ENCODE data around the gene SCML2. TPM values are rescaled to one million over a fixed set of nuclear protein-coding genes. Genes with fewer than 3 reads are reported as not detected.
"Not testable (repeated sequence)": the region's sequence is repeated elsewhere in the genome, so short reads cannot be mapped to it uniquely, and the experiment has no call there.

The SCML2 gene
- polyA plus RNA-seq, 3 donors = 0.27 to 0.41 (median 0.27) TPM

DNA sequence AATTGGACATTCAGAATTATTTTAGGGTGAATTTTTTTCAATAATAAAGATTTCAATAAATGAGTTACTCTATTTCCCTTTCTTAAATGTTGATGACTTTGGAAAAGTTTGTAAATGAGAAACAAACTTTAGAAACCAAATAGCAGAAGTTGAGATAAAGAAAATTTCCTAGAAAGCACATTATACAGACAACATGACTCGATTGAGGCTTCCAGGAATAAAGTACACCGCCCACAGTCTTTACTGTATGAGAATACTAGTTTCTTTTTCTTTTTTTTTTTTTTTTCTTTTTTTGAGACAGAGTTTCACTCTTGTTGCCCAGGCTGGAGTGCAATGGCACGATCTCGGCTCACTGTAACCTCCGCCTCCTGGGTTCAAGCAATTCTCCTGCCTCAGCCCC, 14.6 kb upstream of the SCML2 start:
- H3K27me3 ChIP-seq (ENCODE audit: control insufficient read depth in 2 of 2, insufficient read depth in 2 of 2, low read length in 2 of 2); H3K9ac ChIP-seq (ENCODE audit: insufficient read depth, low read length, poor library complexity, severe bottlenecking); H3K4me3 Mint-ChIP-seq; intact Hi-C loops (cut with micrococcal nuclease); H3K4me3 ChIP-seq (replicated peaks in 1 of 3; ENCODE audit: low read depth in 2 of 3, low read length in 3 of 3); H4K20me1 ChIP-seq (ENCODE audit: insufficient read depth, low read length); H3K36me3 Mint-ChIP-seq; H3K9me3 Mint-ChIP-seq; H3K36me3 ChIP-seq (replicated peaks in 1 of 2; ENCODE audit: control insufficient read depth in 1 of 2, insufficient read depth in 2 of 2, low read length in 2 of 2); H3K9me3 ChIP-seq (replicated peaks in 1 of 2; ENCODE audit: control insufficient read depth in 1 of 2, insufficient read depth in 1 of 2, low read length in 2 of 2); H3K4me1 ChIP-seq (ENCODE audit: control insufficient read depth in 1 of 2, insufficient read depth in 2 of 2, low read length in 2 of 2); H3K27ac ChIP-seq (ENCODE audit: low read depth in 1 of 2, low read length in 2 of 2); H3K27ac Mint-ChIP-seq; H2AFZ ChIP-seq (ENCODE audit: insufficient read depth, low read depth, low read length, poor library complexity, severe bottlenecking); H3K4me1 Mint-ChIP-seq; DNase-seq; H3K79me2 ChIP-seq (ENCODE audit: insufficient read depth, low read length); H3K4me2 ChIP-seq (replicated peaks; ENCODE audit: extremely low read depth, low read length, poor library complexity, severe bottlenecking): not testable (repeated sequence)
- no CpG with 5 or more reads among the region's 5 CpGs for WGBS (ENCODE audit: insufficient coverage)
- H3K27me3 Mint-ChIP-seq (ENCODE audit: low read depth in 3 of 3) = peaks cover 4 to 21% (median 5%) of the 10 kb centered on the region in 3 donors

DNA sequence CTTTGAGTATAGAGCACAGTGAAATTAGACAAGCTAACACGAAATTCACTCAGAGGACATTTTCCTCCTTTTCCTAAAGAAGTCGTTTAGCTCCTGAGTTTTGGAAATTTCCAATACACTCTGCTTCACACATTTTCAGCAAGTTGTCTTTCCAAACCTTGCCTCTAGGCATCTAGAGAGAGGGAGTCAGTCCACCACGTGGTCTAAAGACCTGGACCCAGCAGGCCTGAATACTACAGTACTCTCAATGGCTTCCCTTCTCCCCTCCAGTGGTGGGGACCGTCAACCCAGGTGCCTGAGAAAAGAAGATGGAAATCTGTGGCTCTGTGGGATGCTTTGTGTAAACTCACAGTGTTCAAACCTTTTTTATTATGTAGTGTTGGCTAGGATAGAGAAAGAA, 13.9 kb upstream of the SCML2 start:
- Histone ChIP-seq H4K20me1 (ENCODE audit: insufficient read depth, low read length) (no peaks in the 10 kb centered on the region), H3K36me3 (replicated peaks in 1 of 2; ENCODE audit: control insufficient read depth in 1 of 2, insufficient read depth in 2 of 2, low read length in 2 of 2) (no peaks in the 10 kb centered on the region), H3K9ac (ENCODE audit: insufficient read depth, low read length, poor library complexity, severe bottlenecking) (no peak overlapping the region), H2AFZ (ENCODE audit: insufficient read depth, low read depth, low read length, poor library complexity, severe bottlenecking) (no peak overlapping the region), H3K27ac (ENCODE audit: low read depth in 1 of 2, low read length in 2 of 2) (no peak overlapping the region), H3K79me2 (ENCODE audit: insufficient read depth, low read length) (no peaks in the 10 kb centered on the region), H3K4me3 (replicated peaks in 1 of 3; ENCODE audit: low read depth in 2 of 3, low read length in 3 of 3) (no peak overlapping the region), H3K27me3 (ENCODE audit: control insufficient read depth in 2 of 2, insufficient read depth in 2 of 2, low read length in 2 of 2) (no peaks in the 10 kb centered on the region), H3K4me1 (ENCODE audit: control insufficient read depth in 1 of 2, insufficient read depth in 2 of 2, low read length in 2 of 2) (no peaks in the 10 kb centered on the region), H3K9me3 (replicated peaks in 1 of 2; ENCODE audit: control insufficient read depth in 1 of 2, insufficient read depth in 1 of 2, low read length in 2 of 2) (no peaks in the 10 kb centered on the region), H3K4me2 (replicated peaks; ENCODE audit: extremely low read depth, low read length, poor library complexity, severe bottlenecking) (no peak overlapping the region)
- Mint-ChIP-seq H3K27ac (no peak overlapping the region), H3K27me3 (ENCODE audit: low read depth in 3 of 3) (peaks cover 5 to 19% (median 5%) of the 10 kb centered on the region in 3 donors), H3K4me1 (no peaks in the 10 kb centered on the region), H3K4me3 (no peak overlapping the region), H3K9me3 (peaks cover 0 to 2% (median 0%) of the 10 kb centered on the region in 7 donors), H3K36me3 (no peaks in the 10 kb centered on the region)
- no peak for DNase-seq
- WGBS (ENCODE audit: insufficient coverage) = no CpG with 5 or more reads among the region's 4 CpGs
- intact Hi-C loops (cut with micrococcal nuclease) = no loop called here
- no peak for TF ChIP-seq CTCF (IDR thresholded peaks at IDR 0.05)
